ENCODE data around the gene SLC9A9.

The SLC9A9 gene

DNA sequence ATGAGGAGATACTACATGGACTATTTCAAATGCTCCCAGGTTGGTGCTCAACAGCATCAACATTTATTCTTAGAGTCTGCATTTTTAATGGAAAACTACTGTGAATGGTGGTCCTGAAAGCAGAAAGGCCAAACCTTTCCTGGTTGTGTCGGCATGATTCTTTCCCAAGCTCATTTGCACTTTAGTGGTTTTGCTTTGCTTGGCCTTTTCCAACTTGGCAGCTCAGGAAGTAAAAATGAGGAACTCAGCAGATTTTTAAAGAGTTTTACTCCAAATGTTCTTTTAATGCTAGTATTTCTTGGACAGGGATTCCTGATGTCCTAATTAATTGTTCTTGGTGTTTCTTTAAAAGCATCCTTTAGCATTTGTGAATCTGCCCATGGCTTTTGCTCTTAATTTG, 197.4 kb downstream of the SLC9A9 start:
- DNase-seq (ENCODE audit: low read depth) = peak; percentile 30
- no peak overlapping the region for H3K4me3 ChIP-seq (ENCODE audit: low read depth, low read length)
- TF ChIP-seq, protein P1, sequence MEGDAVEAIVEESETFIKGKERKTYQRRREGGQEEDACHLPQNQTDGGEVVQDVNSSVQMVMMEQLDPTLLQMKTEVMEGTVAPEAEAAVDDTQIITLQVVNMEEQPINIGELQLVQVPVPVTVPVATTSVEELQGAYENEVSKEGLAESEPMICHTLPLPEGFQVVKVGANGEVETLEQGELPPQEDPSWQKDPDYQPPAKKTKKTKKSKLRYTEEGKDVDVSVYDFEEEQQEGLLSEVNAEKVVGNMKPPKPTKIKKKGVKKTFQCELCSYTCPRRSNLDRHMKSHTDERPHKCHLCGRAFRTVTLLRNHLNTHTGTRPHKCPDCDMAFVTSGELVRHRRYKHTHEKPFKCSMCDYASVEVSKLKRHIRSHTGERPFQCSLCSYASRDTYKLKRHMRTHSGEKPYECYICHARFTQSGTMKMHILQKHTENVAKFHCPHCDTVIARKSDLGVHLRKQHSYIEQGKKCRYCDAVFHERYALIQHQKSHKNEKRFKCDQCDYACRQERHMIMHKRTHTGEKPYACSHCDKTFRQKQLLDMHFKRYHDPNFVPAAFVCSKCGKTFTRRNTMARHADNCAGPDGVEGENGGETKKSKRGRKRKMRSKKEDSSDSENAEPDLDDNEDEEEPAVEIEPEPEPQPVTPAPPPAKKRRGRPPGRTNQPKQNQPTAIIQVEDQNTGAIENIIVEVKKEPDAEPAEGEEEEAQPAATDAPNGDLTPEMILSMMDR (conservative IDR thresholded peaks at IDR 0.05; ENCODE audit: low read depth, low read length) = no peak

DNA sequence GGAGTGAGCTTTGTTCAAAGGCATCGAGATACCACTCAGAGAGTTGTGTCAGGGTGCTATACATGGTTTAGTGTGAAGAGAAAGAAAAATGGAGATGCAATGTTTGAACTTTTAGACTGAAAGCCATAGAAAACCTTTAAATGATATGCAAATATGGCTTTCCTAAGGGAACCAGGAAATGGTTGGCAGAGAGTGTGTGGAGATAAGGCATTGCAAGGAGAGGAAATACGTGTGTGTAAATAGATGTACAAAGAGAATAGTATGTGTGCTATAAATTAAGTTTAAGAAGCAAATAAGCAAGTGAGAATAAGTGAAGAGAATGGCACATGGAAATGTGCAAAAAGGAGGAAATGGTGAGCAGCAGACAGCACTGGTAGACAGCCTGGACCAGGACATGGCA, 198.1 kb downstream of the SLC9A9 start:
- TF ChIP-seq, protein P1 (conservative IDR thresholded peaks at IDR 0.05; ENCODE audit: low read depth, low read length) = no peak
- H3K4me3 ChIP-seq (ENCODE audit: low read depth, low read length) = no peak overlapping the region
- no peak for DNase-seq (ENCODE audit: low read depth)

DNA sequence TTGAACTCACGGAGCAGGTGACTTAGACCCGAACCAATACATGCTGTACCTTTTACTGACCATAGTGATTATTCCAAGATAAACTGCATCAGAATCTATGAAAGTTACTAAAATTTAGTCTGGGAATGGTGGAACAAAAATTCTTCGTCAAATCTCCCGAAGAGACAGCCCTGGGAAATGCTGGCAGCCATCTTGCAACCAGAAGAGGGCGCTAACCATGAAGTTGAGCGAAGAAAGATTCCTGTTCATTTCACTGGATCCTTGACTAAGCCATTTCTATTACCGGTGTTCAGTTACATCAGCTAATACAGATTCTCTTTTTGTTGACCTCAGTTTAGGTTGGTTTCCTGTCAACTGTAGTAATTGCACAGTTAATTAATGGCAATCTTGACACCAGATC, 199.6 kb downstream of the SLC9A9 start:
- TF ChIP-seq, protein P1 (conservative IDR thresholded peaks at IDR 0.05; ENCODE audit: low read depth, low read length) = peak; percentile 47
- no peak overlapping the region for H3K4me3 ChIP-seq (ENCODE audit: low read depth, low read length)
- peak; percentile 24 for DNase-seq (ENCODE audit: low read depth)

DNA sequence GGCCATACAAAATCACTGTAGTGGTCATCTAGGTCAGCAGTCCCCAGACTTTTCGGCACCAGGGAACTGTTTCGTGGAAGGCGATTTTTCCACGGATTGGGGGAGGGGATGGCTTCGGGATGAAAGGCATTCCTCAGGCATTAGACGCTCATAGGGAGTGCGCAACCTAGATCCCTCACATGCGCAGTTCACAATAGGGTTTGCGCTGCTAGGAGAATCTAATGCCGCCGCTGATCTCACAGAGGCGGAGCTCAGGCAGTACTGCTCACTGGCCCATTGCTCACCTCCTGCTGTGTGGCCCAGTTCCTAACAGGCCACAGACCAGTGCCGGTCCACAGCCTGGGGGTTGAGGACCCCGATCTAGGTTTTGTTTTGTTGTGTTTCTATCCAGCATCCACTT, 200.1 kb downstream of the SLC9A9 start:
- H3K4me3 ChIP-seq (ENCODE audit: low read depth, low read length) = no peak overlapping the region
- no peak for DNase-seq (ENCODE audit: low read depth)
- TF ChIP-seq, protein P1 (conservative IDR thresholded peaks at IDR 0.05; ENCODE audit: low read depth, low read length) = no peak

DNA sequence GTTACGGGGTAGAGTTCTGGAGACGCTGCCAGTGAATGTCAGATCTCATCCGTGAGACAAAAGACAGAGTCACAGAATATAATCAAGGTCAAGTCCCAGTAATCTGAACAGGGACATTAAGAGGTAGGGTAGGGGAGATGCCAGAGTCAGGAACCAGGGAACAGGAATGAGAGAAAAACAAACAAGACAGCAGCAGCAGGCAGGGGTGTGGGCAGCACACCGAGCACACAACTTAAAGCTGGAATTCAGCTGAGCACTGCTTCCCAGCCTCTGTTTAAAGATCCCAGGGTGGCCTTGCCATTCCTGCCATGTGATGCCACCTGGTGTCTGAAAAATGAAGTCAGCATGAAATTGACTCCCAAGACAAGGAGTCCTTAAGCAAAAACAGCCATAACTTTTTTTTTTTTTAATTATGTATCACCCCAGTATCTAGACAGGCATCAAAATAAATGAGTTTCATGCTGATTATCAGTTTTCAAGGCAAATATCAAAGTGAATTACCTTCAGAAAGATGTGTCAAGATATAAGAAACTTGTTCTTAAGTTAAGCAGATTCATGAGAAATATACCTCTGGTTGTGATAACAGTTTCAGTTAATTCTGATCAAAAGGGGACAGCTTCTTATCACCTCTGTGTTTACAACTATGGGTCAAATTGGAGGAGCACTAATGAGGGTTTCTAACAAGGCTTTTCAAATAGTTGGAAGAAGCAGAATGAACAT, 203.7 kb downstream of the SLC9A9 start:
- no peak overlapping the region for H3K4me3 ChIP-seq (ENCODE audit: low read depth, low read length)
- DNase-seq (ENCODE audit: low read depth) = peak; percentile 96
- TF ChIP-seq, protein P1 (conservative IDR thresholded peaks at IDR 0.05; ENCODE audit: low read depth, low read length) = peak; percentile 80

DNA sequence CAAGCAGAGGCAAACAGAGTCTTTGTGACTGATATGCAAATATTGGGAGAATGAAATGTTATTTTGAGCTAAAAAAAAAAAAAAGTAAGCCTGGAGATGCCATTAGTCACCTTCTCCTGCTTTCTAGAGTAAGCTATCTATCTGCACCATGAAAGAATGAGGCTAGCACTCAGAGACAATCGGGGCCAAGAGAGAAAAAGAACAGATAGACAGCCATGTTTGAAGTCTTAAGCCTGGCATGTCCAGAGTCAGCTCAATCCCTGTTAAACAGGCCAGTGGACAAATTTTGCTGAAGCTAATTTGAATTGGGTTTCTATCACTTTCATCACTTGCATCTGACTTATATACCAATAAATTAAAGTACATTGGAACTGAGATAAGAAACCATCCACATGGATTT, 204.4 kb downstream of the SLC9A9 start:
- DNase-seq (ENCODE audit: low read depth) = peak; percentile 20
- H3K4me3 ChIP-seq (ENCODE audit: low read depth, low read length) = no peak overlapping the region
- TF ChIP-seq, protein P1 (conservative IDR thresholded peaks at IDR 0.05; ENCODE audit: low read depth, low read length) = no peak

DNA sequence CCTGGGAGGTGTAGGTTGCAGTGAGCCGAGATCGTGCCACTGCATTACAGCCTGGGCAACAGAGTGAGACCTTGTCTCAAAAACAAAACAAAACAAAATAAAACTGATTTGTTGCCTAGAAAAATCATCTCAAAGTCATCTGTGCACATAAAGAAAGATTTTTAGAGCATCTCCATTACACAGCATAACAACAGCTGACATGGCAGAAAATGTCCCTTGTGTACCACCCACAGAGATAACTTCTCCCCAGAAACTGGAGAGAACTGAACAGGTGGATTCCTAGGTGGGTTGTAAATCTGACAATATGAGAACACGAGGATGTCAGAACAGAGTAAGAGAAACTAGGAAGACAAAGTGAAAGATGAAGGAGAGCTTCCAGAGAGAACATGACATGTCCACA, 207.5 kb downstream of the SLC9A9 start:
- no peak overlapping the region for H3K4me3 ChIP-seq (ENCODE audit: low read depth, low read length)
- no peak for DNase-seq (ENCODE audit: low read depth)
- TF ChIP-seq, protein P1 (conservative IDR thresholded peaks at IDR 0.05; ENCODE audit: low read depth, low read length) = no peak
